KMS-11 (cell line): ENCODE results near the gene DCP2.

Experiments used
- H2AFZ ChIP-seq: fragments of 200-600 bp; sonication (generic); 2 replicates; pipeline ENCODE4 v1.6.1; 2016; ENCODE audit warnings: antibody characterized with exemption, mixed run types, low read depth
- H3K27ac ChIP-seq: fragments of 200-600 bp; sonication (generic); 2 replicates; pipeline ENCODE4 v1.6.1; 2016; ENCODE audit warnings: mild to moderate bottlenecking, mixed run types
- H3K27me3 ChIP-seq: fragments of 200-600 bp; sonication (generic); 2 replicates; pipeline ENCODE4 v1.6.1; 2017; ENCODE audit warnings: mild to moderate bottlenecking, low read depth, mixed run types, moderate library complexity; ENCODE audit not compliant: insufficient read depth
- H3K36me3 ChIP-seq: fragments of 200-600 bp; sonication (generic); 2 replicates; pipeline ENCODE4 v1.6.1; 2017; ENCODE audit warnings: mild to moderate bottlenecking, mixed run types; ENCODE audit not compliant: insufficient read depth
- H3K4me1 ChIP-seq: fragments of 200-600 bp; sonication (generic); 2 replicates; pipeline ENCODE4 v1.6.1; 2016; ENCODE audit warnings: mild to moderate bottlenecking, low read depth, mixed run types; ENCODE audit not compliant: poor library complexity, severe bottlenecking
- H3K4me2 ChIP-seq: fragments of 200-600 bp; sonication (generic); 2 replicates; pipeline ENCODE4 v1.7.0; 2016; ENCODE audit warnings: mild to moderate bottlenecking, mixed run types
- H3K4me3 ChIP-seq: fragments of 200-600 bp; sonication (generic); IDR thresholded peaks from 2 replicates; pipeline ENCODE4 v1.6.1; 2017; ENCODE audit warnings: low read depth, low read length, mixed read lengths; ENCODE audit not compliant: insufficient read depth
- H3K79me2 ChIP-seq: fragments of 200-600 bp; sonication (generic); 2 replicates; pipeline ENCODE4 v1.6.1; 2016; ENCODE audit warnings: low read depth, mixed run types; ENCODE audit not compliant: insufficient read depth
- H3K9ac ChIP-seq: fragments of 200-600 bp; sonication (generic); 2 replicates; pipeline ENCODE4 v1.6.1; 2016; ENCODE audit warnings: mild to moderate bottlenecking, mixed run types
- H4K20me1 ChIP-seq: fragments of 200-600 bp; sonication (generic); 2 replicates; pipeline ENCODE4 v1.6.1; 2016; ENCODE audit warnings: mild to moderate bottlenecking, mixed run types; ENCODE audit not compliant: insufficient read depth
- CTCF ChIP-seq: fragments of 200-600 bp; sonication (generic); conservative IDR thresholded peaks from 2 replicates; pipeline ENCODE4 v1.6.1; 2017; ENCODE audit warnings: low read depth, mild to moderate bottlenecking, antibody characterized with exemption, low read length, moderate library complexity, mixed read lengths

Gene DCP2

GRCh38 chr5:113047234-113047633 is 70.6 kb downstream of the DCP2 start:
- Histone ChIP-seq H3K27ac (no peak overlapping the region), H3K4me3 (no peak overlapping the region), H3K9ac (no peak overlapping the region), H3K36me3 (no peaks in the 10 kb centered on the region), H3K4me2 (no peak overlapping the region), H3K4me1 (no peaks in the 10 kb centered on the region), H3K27me3 (no peaks in the 10 kb centered on the region), H3K79me2 (no peaks in the 10 kb centered on the region), H4K20me1 (no peaks in the 10 kb centered on the region), H2AFZ (no peak overlapping the region)
- no peak for TF ChIP-seq CTCF

DNA sequence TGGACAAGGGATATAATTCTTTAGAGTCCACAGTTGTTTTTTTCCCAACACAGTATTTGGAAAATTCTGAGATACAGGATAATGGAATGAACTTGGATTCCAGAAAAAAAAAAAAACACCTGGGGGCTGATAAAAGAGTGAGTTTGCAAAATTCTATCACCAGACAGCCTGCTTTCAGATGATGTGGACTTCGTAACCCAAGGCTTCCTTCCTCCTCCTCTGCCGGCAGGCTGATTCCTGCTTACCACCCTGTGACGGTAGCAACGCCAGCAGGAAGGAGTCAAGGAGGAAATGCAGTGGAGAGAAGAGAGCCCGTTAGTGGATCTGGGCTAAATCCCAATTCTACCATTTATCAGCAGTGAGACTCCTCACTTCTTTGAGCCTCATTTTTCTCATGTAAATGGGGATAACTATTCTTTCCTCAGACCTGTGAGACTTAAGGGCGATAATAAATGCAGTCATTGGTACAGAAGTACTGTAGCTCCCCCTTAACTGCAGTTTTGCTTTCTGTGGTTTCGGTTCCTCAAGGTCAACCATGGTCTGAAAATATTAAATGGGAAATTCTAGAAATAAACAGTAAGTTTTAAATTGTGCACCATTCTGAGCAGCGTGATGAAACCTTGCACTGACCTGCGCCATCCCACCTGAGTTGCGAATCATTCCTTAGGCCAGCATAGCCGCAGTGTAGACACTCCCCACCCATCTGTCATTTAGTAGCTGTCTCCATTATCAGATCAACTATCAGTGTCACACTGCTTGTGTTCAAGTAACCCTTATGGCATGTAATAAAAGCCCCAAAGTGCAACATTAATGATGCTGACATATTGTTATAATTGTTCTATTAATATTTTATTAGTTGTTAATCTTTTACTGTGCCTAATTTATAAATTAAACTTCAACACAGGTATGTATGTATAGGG is 71.4 kb downstream of the DCP2 start:
- Histone ChIP-seq H3K9ac (no peak overlapping the region), H4K20me1 (no peaks in the 10 kb centered on the region), H3K4me2 (no peak overlapping the region), H3K79me2 (no peaks in the 10 kb centered on the region), H3K27ac (no peak overlapping the region), H3K4me1 (no peaks in the 10 kb centered on the region), H2AFZ (no peak overlapping the region), H3K4me3 (no peak overlapping the region), H3K36me3 (no peaks in the 10 kb centered on the region), H3K27me3 (no peaks in the 10 kb centered on the region)
- no peak for TF ChIP-seq CTCF

DNA sequence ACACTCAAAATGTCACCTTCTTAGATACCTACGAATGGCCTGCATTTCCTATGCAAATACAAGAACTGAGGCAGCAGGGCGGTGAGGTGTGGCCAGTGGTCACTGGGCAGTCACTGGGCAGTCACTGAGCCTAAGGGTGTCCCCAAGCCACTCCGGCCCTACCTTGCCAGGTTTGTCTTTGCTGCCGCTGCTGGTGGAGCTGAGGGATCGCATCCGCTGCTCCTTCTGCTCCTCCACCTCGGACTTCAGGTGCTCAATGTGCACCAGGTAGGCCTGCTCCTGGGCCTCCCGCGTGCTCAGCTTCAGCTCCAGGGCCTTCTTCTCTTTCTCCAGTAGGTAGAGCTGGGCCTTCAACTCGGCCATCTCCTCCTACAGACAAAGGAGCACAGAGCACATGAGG is 72.3 kb downstream of the DCP2 start:
- H3K4me3 ChIP-seq = no peak overlapping the region
- no peaks in the 10 kb centered on the region for H3K4me1 ChIP-seq
- H3K36me3 ChIP-seq = no peaks in the 10 kb centered on the region
- H3K9ac ChIP-seq = no peak overlapping the region
- no peak overlapping the region for H2AFZ ChIP-seq
- H3K79me2 ChIP-seq = no peaks in the 10 kb centered on the region
- H4K20me1 ChIP-seq = no peaks in the 10 kb centered on the region
- TF ChIP-seq CTCF = no peak
- no peak overlapping the region for H3K4me2 ChIP-seq
- H3K27me3 ChIP-seq = no peaks in the 10 kb centered on the region
- no peak overlapping the region for H3K27ac ChIP-seq

GRCh38 chr5:113050721-113051382 is 74.3 kb downstream of the DCP2 start:
- Histone ChIP-seq H3K4me2 (no peak overlapping the region), H3K27me3 (no peaks in the 10 kb centered on the region), H3K36me3 (no peaks in the 10 kb centered on the region), H3K9ac (no peak overlapping the region), H3K4me3 (no peak overlapping the region), H3K27ac (no peak overlapping the region), H2AFZ (no peak overlapping the region), H3K4me1 (no peaks in the 10 kb centered on the region), H3K79me2 (no peaks in the 10 kb centered on the region), H4K20me1 (no peaks in the 10 kb centered on the region)
- no peak for TF ChIP-seq CTCF
